DND-41 (cell line): ENCODE measurements around the gene ALDH1L1.

Source experiments
- CTCF ChIP-seq: IDR thresholded peaks from 2 replicates; pipeline ENCODE4 v1.5.1; 2012; ENCODE audit warnings: borderline replicate concordance, low read length, moderate library complexity, mild to moderate bottlenecking; ENCODE audit not compliant: poor library complexity, severe bottlenecking; ENCODE audit errors: extremely low read depth
- EZH2 ChIP-seq: IDR thresholded peaks from 3 replicates; pipeline ENCODE4 v1.6.1; 2012; ENCODE audit warnings: borderline replicate concordance, low read depth, mild to moderate bottlenecking, moderate library complexity, low read length, inconsistent platforms; ENCODE audit not compliant: severe bottlenecking

- no peak for TF ChIP-seq CTCF
- TF ChIP-seq EZH2: no peak
Measured at GRCh38 chr3:126107203-126107939, 73.0 kb downstream of the ALDH1L1 start.
